Gastrocnemius medialis (tissue), 4 donors: ENCODE measurements around the gene FAM174C. TPM values are rescaled to one million over a fixed set of nuclear protein-coding genes. Genes with fewer than 3 reads are reported as not detected.

ENCODE experiments used
- ATAC-seq, 2 donors: fragments of 150-250 bp; one replicate each; pipeline ENCODE4 v1.9.1; 2016
- DNase-seq, 2 donors: peaks; one replicate each; pipeline ENCODE4 v3.0.0-alpha.2; 2019
- H3K27ac ChIP-seq, 4 donors: fragments of 200-600 bp; sonication (generic); 1 replicate in 1 of 4; 2 replicates in 3 of 4; pipeline ENCODE4 v1.5.1; 2016 to 2018; ENCODE audit warnings: mild to moderate bottlenecking in 2 of 4, moderate library complexity in 1 of 4
- H3K27me3 ChIP-seq, 3 donors: fragments of 200-600 bp; sonication (generic) in 2 of 3; 1 replicate in 1 of 3; 2 replicates in 2 of 3; pipeline versions ENCODE4 v1.5.1 to v1.6.0; 2016 to 2019; ENCODE audit warnings: mild to moderate bottlenecking in 1 of 3, moderate library complexity in 1 of 3
- H3K36me3 ChIP-seq, 2 donors: fragments of 200-600 bp; sonication (generic) in 1 of 2; one replicate each; pipeline ENCODE4 v1.5.1; 2017 to 2018
- H3K4me1 ChIP-seq, 2 donors: fragments of 200-600 bp; sonication (generic) in 1 of 2; one replicate each; pipeline ENCODE4 v1.5.1; 2016 to 2017; ENCODE audit warnings: mild to moderate bottlenecking in 2 of 2
- H3K4me3 ChIP-seq, 4 donors: fragments of 200-600 bp; sonication (generic) in 3 of 4; 1 replicate in 1 of 4; 2 replicates in 3 of 4; pipeline ENCODE4 v1.5.1; 2016 to 2019; ENCODE audit warnings: mild to moderate bottlenecking in 2 of 4
- H3K9me3 ChIP-seq, 3 donors: fragments of 200-600 bp; sonication (generic) in 2 of 3; 1 replicate in 1 of 3; 2 replicates in 2 of 3; pipeline ENCODE4 v1.5.1; 2016 to 2019
- POLR2A ChIP-seq, 2 donors: fragments of 450-650 bp; IDR thresholded peaks; one replicate each; pipeline ENCODE4 v1.6.1; 2017; ENCODE audit warnings: antibody characterized with exemption in 2 of 2, mild to moderate bottlenecking in 2 of 2, moderate library complexity in 2 of 2
- in situ Hi-C, 4 donors: fragments of 200-750 bp; cut with MboI; loops; one replicate each; pipeline versions ENCODE4 v1.15.0 to v1.8.0; 2017; ENCODE audit warnings: low sequenced_read_pairs in 4 of 4
- intact Hi-C: fragments of 100-400 bp; cut with DNase I; formaldehyde crosslinking; loops from one replicate; pipeline ENCODE4 v1.15.1; 2023; ENCODE audit warnings: low total_unique reads
- total RNA-seq, 4 donors: library from RNA; depleted of rRNA; stranded (reverse); fragments of >200 nt; gene quantifications; one replicate each; pipeline versions ENCODE4 v1.1.0 to v1.2.3, GENCODE V29; 2016
- TF ChIP-seq, protein P1 (sequence below), 5 experiments: fragments of 450-650 bp in 3 of 5; fragments of 200-600 bp in 2 of 5; sonication (generic) in 2 of 5; IDR thresholded peaks in 4 of 5; conservative IDR thresholded peaks in 1 of 5; 1 replicate in 4 of 5; 2 replicates in 1 of 5; pipeline ENCODE4 v1.5.1; 2016 to 2019; ENCODE audit warnings: antibody characterized with exemption in 5 of 5, mild to moderate bottlenecking in 3 of 5, moderate library complexity in 3 of 5

Gene FAM174C
- total RNA-seq, 4 donors from 2014 or later: 18.7 to 36.7 (median 28.7) TPM

DNA sequence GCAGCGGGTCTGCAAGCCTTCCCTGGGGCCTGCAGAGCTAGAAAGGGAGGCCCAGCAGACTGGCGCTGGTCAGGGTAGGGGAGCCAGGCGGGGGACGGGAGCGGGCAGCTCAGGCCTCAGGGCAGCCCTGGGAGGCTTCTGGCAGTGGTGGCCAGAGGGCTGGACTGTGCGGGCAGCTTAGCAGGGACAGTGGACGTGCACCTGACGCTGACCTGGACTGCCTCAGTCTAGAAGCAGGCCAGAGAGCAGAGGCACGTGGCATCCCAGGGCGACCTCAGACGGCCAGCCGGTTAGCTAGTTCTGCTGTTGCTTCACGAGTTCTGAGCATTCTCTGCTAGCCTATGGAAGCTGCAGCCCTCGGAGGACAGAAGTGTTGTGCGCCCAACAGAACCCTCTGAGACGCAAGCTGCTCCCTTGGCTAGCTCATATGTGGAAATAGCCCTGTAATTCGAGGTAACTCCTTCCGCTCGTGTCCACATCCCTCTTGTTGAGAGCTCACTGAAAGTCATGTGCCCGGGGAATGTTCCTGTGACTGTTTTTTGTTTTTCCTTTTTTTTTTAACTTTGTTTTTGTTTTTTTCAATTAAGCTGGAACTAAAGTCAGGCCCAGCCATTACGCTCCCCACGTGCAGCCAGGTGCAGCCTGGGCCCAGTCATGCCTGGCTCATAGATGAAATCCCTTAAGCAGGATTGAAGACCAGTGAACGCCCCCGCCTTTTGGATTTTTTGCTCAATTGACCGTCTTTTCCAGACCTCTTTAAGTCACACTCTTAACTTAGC lies 1.9 kb upstream of the FAM174C start:
- peak; percentile 33 to 54 for TF ChIP-seq POLR2A (IDR thresholded peaks at IDR 0.05)
- TF ChIP-seq, protein P1, sequence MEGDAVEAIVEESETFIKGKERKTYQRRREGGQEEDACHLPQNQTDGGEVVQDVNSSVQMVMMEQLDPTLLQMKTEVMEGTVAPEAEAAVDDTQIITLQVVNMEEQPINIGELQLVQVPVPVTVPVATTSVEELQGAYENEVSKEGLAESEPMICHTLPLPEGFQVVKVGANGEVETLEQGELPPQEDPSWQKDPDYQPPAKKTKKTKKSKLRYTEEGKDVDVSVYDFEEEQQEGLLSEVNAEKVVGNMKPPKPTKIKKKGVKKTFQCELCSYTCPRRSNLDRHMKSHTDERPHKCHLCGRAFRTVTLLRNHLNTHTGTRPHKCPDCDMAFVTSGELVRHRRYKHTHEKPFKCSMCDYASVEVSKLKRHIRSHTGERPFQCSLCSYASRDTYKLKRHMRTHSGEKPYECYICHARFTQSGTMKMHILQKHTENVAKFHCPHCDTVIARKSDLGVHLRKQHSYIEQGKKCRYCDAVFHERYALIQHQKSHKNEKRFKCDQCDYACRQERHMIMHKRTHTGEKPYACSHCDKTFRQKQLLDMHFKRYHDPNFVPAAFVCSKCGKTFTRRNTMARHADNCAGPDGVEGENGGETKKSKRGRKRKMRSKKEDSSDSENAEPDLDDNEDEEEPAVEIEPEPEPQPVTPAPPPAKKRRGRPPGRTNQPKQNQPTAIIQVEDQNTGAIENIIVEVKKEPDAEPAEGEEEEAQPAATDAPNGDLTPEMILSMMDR (IDR thresholded peaks at IDR 0.05 in 4 of 5, conservative IDR thresholded peaks at IDR 0.05 in 1 of 5): no peak
- Histone ChIP-seq H3K4me1 (peaks cover 59 to 68% of the 10 kb centered on the region in 2 donors), H3K36me3 (peaks cover 0 to 51% of the 10 kb centered on the region in 2 donors), H3K27me3 (no peaks in the 10 kb centered on the region), H3K4me3 (peak overlapping the region in 2 of 4 donors; percentile 68 to 69), H3K27ac (peak overlapping the region; percentile 92 to 99 (median 98)), H3K9me3 (no peaks in the 10 kb centered on the region)
- in situ Hi-C loops: no loop called here
- peak; percentile 76 to 87 for DNase-seq
- peak in 1 of 2 donors; percentile 4 for ATAC-seq
- intact Hi-C loops: loop anchor here (2.0 to 10.0 kb wide), 2 partner anchors 81 to 479 kb away; partner anchors contain the start of gene PTBP1

DNA sequence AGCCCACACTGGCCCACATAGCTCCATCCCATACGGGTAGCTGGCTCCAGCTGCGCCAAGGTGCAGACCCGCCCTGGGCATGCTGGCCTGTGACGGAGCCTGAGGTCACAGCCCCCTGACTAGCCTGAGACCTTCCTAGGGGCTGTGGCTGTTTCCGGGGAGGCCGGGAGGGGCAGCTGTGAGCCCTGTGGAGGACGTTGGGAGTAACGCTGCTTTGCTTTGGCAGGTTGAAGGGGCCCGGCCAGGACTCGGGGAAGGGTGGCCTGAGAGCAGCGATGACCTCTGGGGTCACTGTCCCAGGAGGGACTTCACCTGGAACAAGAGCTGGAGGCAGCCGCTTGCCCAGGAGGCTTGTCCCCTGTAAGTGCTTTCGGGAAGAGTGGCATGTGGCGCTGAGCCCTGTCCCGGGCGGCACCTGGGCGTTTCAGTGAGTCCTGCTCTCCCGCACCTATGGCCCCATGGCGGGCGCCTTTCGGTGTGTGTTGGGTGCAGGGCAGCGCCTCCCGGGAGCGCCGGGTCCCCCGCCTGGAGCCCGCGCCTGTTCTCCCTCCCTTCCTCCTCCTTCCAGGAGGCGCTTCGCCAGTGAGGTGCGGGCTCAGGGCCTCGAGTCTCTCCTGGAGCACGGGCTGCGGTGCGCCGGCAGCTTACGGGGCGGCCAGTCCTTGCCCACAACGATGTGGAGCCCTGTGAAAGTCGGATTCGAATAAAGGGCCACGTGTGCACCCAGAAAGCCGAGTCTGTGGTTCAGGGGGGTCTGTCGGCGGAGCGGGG lies 1.1 kb upstream of the FAM174C start:
- no peak for ATAC-seq
- H3K9me3 ChIP-seq: no peaks in the 10 kb centered on the region
- peaks cover 0 to 59% of the 10 kb centered on the region in 2 donors for H3K36me3 ChIP-seq
- TF ChIP-seq POLR2A (IDR thresholded peaks at IDR 0.05): no peak
- TF ChIP-seq, protein P1 (IDR thresholded peaks at IDR 0.05 in 4 of 5, conservative IDR thresholded peaks at IDR 0.05 in 1 of 5): no peak
- peaks cover 56 to 63% of the 10 kb centered on the region in 2 donors for H3K4me1 ChIP-seq
- H3K4me3 ChIP-seq: peak overlapping the region; percentile 56 to 82 (median 70)
- DNase-seq: peak in 1 of 2 donors; percentile 67
- H3K27me3 ChIP-seq: no peaks in the 10 kb centered on the region
- intact Hi-C loops: loop anchor here (2.0 to 10.0 kb wide), 2 partner anchors 81 to 479 kb away; partner anchors contain the start of gene PTBP1
- in situ Hi-C loops: no loop called here
- H3K27ac ChIP-seq: peak overlapping the region; percentile 92 to 99 (median 98)

DNA sequence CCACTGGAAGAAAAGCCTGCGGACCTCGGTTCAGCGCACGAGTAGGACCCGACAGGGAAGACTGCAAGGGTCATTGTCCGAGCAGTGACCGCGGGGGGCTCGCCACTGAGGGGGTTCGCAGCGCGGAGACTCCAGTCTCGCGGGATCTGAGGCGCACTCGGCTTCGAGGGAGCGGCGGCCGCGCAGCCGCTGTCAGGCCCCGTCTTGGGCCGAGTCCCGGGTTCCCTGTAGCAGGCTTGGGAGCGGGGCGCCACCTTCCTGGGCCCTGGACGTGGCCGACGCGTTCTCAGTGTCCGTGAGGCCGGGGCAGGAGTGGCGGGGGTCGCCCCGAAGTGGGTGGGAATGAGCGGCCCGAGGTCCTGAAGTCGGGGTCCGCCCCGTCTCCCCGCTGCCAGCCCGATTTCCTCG lies 474 bp upstream of the FAM174C start:
- intact Hi-C loops: loop anchor here (2.0 to 10.0 kb wide), 4 partner anchors 80 to 480 kb away; partner anchors contain the start of genes ADAMTSL5, GAMT and PTBP1
- ATAC-seq: no peak
- Histone ChIP-seq H3K27ac (peak overlapping the region; percentile 92 to 99 (median 98)), H3K9me3 (no peaks in the 10 kb centered on the region), H3K27me3 (no peaks in the 10 kb centered on the region), H3K4me1 (peaks cover 57 to 63% of the 10 kb centered on the region in 2 donors), H3K4me3 (peak overlapping the region; percentile 56 to 82 (median 70)), H3K36me3 (peaks cover 0 to 61% of the 10 kb centered on the region in 2 donors)
- TF ChIP-seq POLR2A (IDR thresholded peaks at IDR 0.05): no peak
- TF ChIP-seq, protein P1 (IDR thresholded peaks at IDR 0.05 in 4 of 5, conservative IDR thresholded peaks at IDR 0.05 in 1 of 5): no peak
- DNase-seq: no peak
- in situ Hi-C loops: no loop called here

DNA sequence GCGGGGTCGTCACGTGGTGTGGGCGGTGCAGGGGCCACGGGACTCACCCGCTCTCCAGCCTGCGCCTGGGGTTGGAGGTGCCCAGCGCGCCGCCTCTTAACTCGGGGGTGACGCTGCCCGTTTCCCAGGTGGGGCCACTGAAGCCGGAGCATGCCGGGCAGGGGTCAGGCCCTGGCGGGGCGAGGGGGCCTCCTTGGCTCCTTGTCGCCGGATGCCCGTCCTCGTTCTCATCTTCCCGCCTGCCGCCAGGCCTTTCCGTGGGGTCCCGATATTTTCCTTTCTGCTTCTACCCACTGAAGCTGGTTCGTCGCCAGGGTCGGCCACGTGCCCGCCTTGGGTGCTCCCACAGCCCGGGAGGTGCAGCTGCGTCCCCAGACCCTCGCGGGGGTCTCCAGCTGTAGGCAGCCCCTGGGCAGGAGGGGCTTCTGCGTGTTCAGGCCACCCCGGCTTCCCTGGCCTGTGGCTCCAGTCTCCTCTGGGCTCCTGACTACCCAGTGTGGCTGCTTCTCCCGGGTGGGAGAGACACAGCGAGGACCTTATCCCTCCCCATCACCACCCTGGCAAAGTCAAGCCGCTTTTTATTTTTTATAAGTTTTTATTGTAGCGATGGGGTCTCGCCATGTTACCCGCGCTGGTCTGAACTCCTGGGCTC lies 772 bp downstream of the FAM174C start:
- no peak for DNase-seq
- H3K4me1 ChIP-seq: peaks cover 50 to 51% of the 10 kb centered on the region in 2 donors
- H3K36me3 ChIP-seq: peaks cover 0 to 57% of the 10 kb centered on the region in 2 donors
- in situ Hi-C loops (no loop called here), intact Hi-C loops (loop anchor here (2.0 to 10.0 kb wide), 4 partner anchors 79 to 481 kb away; partner anchors contain the start of genes ADAMTSL5, GAMT and PTBP1)
- ATAC-seq: no peak
- peak overlapping the region; percentile 92 to 99 (median 98) for H3K27ac ChIP-seq
- no peaks in the 10 kb centered on the region for H3K9me3 ChIP-seq
- H3K4me3 ChIP-seq: peak overlapping the region; percentile 68 to 83 (median 76)
- TF ChIP-seq, protein P1 (IDR thresholded peaks at IDR 0.05 in 4 of 5, conservative IDR thresholded peaks at IDR 0.05 in 1 of 5): no peak
- peak in 1 of 2 donors; percentile 66 for TF ChIP-seq POLR2A (IDR thresholded peaks at IDR 0.05)
- no peaks in the 10 kb centered on the region for H3K27me3 ChIP-seq
